Gastrocnemius medialis (tissue), 4 donors: ENCODE data around the gene PCDHGA12.

Source experiments
- CTCF ChIP-seq, 5 experiments: fragments of 450-650 bp in 3 of 5; fragments of 200-600 bp in 2 of 5; sonication (generic) in 2 of 5; IDR thresholded peaks in 4 of 5; conservative IDR thresholded peaks in 1 of 5; 1 replicate in 4 of 5; 2 replicates in 1 of 5; pipeline ENCODE4 v1.5.1; 2016 to 2019; ENCODE audit warnings: antibody characterized with exemption in 5 of 5, mild to moderate bottlenecking in 3 of 5, moderate library complexity in 3 of 5
- POLR2A ChIP-seq, 2 donors: fragments of 450-650 bp; IDR thresholded peaks; one replicate each; pipeline ENCODE4 v1.6.1; 2017; ENCODE audit warnings: antibody characterized with exemption in 2 of 2, mild to moderate bottlenecking in 2 of 2, moderate library complexity in 2 of 2

GRCh38 chr5:141440341-141440740, 10.0 kb downstream of the PCDHGA12 start:
- TF ChIP-seq CTCF (IDR thresholded peaks at IDR 0.05 in 4 of 5, conservative IDR thresholded peaks at IDR 0.05 in 1 of 5) (no peak), POLR2A (IDR thresholded peaks at IDR 0.05) (no peak)
